AG04450 (cell line): ENCODE measurements around the gene RGPD3. TPM values are rescaled to one million over a fixed set of nuclear protein-coding genes. Genes with fewer than 3 reads are reported as not detected.

Experiments
- CTCF ChIA-PET: fragments of 300-600, 350-600 bp; formaldehyde crosslinking; extraction: SDS; loops from one replicate; lab custom pipeline; 2022; ENCODE audit warnings: antibody characterized with exemption, inconsistent platforms; lab: Charles Lee
- POLR2A ChIA-PET: fragments of 350-600 bp; formaldehyde crosslinking; extraction: SDS; loops from one replicate; lab custom pipeline; 2021; ENCODE audit warnings: antibody characterized with exemption, inconsistent platforms; lab: Yijun Ruan, JAX
- DNase-seq: peaks from one replicate; pipeline ENCODE4 v3.0.0-alpha.2; 2011; ENCODE audit warnings: low read depth, low spot score
- H3K27ac ChIP-seq: one replicate; pipeline ENCODE4 v1.5.1; 2012; ENCODE audit warnings: low read depth, low read length, control low read depth
- H3K27me3 ChIP-seq: one replicate; pipeline ENCODE4 v1.6.0; 2012; ENCODE audit warnings: low read length; ENCODE audit not compliant: control insufficient read depth, insufficient read depth
- H3K4me3 ChIP-seq: 2 replicates; pipeline ENCODE4 v1.5.1; 2011; ENCODE audit warnings: mild to moderate bottlenecking, low read depth, low read length, control low read depth
- H3K9me3 ChIP-seq: 2 replicates; pipeline ENCODE4 v1.5.1; 2012; ENCODE audit warnings: low read length; ENCODE audit not compliant: control insufficient read depth, insufficient read depth
- CTCF ChIP-seq: IDR thresholded peaks from 2 replicates; pipeline ENCODE4 v1.5.1; 2011; ENCODE audit warnings: low read depth, low read length, control low read depth, inconsistent platforms
- polyA plus RNA-seq: library from polyadenylated mRNA; depleted of rRNA; stranded (reverse); fragments of >200 nt; gene quantifications from 2 replicates; pipeline ENCODE4 v1.2.3, GENCODE V29; 2011; rRNA removed

Gene RGPD3
- polyA plus RNA-seq, 1 experiment: 0.15 TPM

- no peaks in the 10 kb centered on the region for H3K27me3 ChIP-seq
- H3K9me3 ChIP-seq: peaks cover 7% of the 10 kb centered on the region; the same call in 1 of the 2 replicates
- H3K4me3 ChIP-seq: no peak overlapping the region
- POLR2A ChIA-PET: no interaction called here
- CTCF ChIA-PET: no interaction called here
- no peak for DNase-seq
- no peak overlapping the region for H3K27ac ChIP-seq
- TF ChIP-seq CTCF: no peak
Observed at GRCh38 chr2:106344302-106344701, 123.9 kb downstream of the RGPD3 start.

- no peak for DNase-seq
- Histone ChIP-seq H3K4me3 (no peak overlapping the region), H3K27me3 (no peaks in the 10 kb centered on the region), H3K9me3 (peaks cover 7% of the 10 kb centered on the region; the same call in 1 of the 2 replicates), H3K27ac (no peak overlapping the region)
- TF ChIP-seq CTCF: no peak
- CTCF ChIA-PET: no interaction called here
- POLR2A ChIA-PET: no interaction called here
Observed at GRCh38 chr2:106343274-106343673, 124.9 kb downstream of the RGPD3 start.

DNA sequence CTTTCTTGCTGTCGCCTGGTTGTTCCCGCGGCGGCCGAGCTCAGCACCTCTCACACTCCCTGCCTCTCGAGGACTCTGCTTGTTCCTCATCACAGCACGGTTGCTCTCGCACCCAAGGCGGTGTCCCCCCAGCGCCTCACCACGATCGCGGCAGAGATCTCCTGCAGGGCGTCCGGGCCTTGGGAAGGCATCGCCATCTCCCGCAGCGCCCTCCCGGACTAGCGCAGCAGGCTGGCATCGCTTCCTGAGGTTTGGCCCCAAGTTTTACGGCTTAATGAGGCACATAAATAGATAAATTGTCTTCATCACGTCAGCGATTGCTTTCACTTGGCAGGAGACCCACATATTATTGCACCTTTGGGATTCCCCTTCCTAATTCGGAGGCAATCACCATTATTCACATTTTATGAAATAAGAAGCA, 125.4 kb downstream of the RGPD3 start:
- H3K9me3 ChIP-seq: peaks cover 7% of the 10 kb centered on the region; the same call in 1 of the 2 replicates

DNA sequence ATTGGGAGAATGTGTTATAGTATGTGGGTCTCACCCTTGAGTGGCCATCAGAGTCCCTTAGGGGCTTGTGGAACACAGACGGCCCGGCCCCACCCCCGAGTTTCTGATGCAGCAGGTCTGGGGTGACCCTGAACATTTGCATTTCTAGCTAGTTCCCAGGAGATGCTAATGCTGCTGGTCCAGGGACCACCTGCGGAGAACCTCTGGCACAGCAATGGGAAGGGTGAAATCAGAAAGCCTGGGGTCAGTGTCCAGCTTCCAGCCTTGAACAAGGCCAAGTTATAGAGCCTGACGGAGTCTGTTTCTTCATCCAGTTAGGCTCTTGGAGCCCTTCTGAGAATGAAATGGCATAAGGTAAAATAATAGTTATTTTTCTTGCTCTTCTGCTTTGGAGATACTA, 126.5 kb downstream of the RGPD3 start:
- Histone ChIP-seq H3K27ac (no peak overlapping the region), H3K4me3 (no peak overlapping the region), H3K27me3 (no peaks in the 10 kb centered on the region), H3K9me3 (peaks cover 7% of the 10 kb centered on the region; the same call in 1 of the 2 replicates)
- DNase-seq: no peak
- no peak for TF ChIP-seq CTCF
- ChIA-PET POLR2A (no interaction called here), CTCF (no interaction called here)

More for the DNA sequence above, 125.4 kb downstream of the RGPD3 start:
- Histone ChIP-seq H3K27ac (no peak overlapping the region), H3K4me3 (no peak overlapping the region), H3K27me3 (no peaks in the 10 kb centered on the region)
- DNase-seq: no peak
- ChIA-PET POLR2A (no interaction called here), CTCF (no interaction called here)
- TF ChIP-seq CTCF: no peak

Other genes with a start within 250 kb of the RGPD3 start
- not detected in 2 replicates for gene CD8B2, start 19.0 kb upstream of the RGPD3 start, polyA plus RNA-seq